CD4-positive, alpha-beta T cell treated with Interleukin-1 beta for 1 hour (primary cell): ENCODE data around the gene DPYSL4.

ENCODE experiments used
- DNase-seq, 2 donors: peaks; one replicate each; pipeline ENCODE4 v3.0.0-alpha.2; 2020 to 2022

Gene DPYSL4

DNA sequence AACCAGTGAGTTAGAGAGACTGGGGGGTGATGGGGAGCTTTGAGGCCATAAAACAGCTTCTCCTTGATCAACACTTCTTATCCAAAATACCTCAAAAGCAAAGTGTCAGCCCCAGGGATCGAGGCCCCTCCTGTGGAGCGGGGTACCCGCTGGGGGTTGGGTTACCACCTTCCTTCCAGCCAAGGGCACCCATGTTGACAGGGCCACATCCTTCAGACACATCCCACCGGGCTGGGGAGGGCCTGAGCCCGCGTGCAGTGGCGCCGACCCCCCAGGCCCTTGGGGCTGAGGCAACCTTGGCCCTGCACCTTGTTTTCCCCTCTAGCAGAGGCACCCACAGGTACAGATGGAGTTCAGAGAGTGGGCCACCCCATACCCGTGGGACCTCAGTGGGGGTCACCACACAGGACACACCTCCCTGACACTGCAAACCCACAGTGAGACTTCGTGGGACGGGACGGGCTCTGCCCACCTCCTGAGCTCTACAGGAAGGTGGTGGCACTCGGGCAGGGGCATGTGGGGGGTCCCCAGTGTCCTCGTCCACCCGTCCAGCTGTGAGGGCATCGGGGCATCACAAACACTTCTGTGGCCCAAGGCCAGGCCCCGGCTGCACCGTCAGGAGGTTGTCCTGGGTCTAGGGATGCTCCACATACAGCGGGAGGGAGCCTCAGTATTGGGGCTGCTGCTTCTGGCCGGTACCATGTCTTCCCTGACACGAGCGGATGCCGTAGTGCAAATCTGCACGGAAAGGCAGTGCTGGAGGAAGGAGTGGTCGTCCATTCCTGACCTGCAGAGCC lies 10.7 kb downstream of the DPYSL4 start:
- no peak for DNase-seq

- DNase-seq = no peak
Measured at GRCh38 chr10:132198068-132198370, 11.3 kb downstream of the DPYSL4 start.

- DNase-seq = no peak
Measured at GRCh38 chr10:132198381-132199181, 11.8 kb downstream of the DPYSL4 start.

DNA sequence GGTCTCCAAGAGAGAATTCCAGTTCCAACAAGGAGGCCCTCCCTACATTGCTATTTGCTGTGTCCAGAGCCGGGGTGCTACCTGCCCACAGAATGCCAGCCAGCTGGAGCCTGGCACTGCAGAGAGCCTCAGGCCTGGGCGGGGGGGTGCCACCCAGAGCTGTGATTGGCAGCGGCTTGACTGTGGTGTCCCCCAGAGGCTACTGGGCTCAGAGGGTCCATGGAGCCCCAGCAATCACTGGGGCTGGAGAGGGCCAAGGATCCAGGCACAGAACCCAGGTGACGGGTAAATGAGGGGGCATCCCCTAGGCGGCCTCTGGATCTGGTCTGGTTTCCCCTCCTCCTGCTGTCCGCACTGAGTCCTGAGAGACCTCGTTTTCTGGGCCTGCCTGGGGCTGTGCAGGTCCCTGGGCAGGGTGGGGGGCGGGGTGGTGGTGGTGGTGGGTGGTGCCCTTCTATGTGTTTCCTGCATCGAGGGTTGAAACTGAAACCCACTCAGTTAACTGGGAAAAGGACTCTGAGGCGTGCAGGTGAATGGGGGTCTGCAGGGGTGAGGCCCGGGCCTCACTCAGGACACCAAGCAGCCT lies 12.6 kb downstream of the DPYSL4 start:
- DNase-seq = no peak

DNA sequence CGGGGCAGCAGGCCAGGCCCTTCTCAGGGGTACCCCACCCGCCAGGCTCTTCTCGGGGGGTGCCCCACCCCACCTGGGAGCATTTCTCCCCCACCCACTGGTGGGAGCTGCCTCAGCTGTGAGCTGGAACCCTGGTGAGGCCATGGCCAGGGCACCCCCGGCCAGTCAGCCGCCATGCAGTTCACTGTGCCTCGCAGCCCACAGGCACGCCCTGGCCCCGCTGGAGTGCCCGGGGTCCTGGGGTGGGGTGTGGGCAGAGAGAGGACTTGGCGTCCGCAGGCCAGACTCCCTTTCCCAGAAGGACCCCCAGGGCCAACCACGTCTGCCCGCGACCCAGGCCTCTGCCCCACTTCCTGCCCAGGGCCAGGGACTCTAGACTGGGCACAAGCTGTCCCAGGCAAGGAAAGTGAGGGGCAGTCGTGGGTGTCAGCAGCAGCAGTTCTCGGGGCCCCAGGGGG lies 13.1 kb downstream of the DPYSL4 start:
- DNase-seq = no peak

DNA sequence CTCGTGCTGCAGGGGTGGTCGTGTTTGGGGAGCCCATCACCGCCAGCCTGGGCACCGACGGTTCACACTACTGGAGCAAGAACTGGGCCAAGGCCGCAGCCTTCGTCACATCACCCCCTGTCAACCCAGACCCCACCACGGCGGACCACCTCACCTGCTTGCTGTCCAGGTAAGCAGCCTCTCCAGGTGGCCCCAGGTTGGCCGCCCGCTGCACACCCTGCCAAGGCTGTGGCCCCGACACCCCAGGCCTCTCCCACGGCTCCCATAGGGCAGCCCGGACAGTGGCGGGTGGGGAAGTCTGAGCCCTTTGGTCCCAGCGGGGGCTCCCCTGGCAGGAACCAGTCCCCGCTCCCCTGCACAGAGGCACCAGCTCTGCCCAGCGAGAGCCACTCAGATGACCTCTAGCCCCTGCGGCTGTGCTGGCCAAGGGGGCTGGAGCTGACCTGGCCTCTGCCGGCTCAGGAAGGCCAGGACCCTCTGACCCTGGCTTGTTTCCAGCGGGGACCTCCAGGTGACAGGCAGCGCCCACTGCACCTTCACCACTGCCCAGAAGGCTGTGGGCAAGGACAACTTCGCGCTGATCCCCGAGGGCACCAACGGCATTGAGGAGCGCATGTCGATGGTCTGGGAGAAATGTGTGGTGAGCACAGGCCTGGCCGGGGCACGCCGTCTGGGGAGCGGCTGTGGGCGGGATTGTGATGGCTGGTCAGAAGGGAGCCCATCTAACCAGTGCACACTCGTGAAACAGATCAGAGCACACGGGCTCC lies 13.8 kb downstream of the DPYSL4 start:
- DNase-seq = no peak

DNA sequence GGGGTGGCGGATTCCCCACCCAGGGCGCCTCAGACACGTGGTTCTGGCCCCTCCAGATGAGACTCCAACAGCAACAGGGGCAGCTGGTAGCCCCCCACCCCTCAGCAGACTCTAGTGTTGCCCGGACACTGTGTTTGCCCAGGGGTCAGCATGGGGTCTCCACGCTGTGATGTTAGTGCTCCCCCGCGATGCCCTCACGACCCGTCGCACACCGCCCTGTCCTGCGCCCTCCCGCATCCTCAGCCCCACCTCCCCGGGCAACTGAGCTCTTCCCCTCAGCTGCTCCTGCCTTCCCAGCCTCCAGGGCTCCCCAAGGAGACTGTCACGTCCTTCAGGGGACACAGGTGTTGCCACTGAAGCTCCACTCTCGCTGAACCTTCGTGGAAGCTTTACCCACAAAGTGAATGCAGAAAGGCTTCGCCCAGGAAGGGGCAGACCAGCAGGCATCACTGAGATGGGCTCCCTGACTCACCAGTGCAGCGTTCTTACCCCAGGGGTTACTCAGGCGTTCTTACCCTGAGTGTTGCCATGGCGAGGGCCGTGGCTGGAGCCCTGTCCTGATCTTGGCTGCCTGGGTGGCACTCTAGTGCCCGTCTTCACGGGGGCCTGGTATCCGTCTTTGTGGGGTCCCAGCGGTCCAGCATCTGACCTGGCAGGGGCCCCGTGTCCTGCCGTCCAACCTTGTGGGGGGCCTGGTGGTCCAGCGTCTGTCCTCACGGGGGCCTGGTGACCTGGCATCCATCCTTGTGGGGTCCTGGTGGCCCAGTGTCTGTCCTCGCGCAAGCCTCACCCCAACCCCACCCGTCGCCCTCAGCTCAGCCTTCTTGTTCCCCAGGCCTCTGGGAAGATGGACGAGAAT lies 14.6 kb downstream of the DPYSL4 start:
- no peak for DNase-seq

- no peak for DNase-seq
Measured at GRCh38 chr10:132202070-132202970, 15.6 kb downstream of the DPYSL4 start.

DNA sequence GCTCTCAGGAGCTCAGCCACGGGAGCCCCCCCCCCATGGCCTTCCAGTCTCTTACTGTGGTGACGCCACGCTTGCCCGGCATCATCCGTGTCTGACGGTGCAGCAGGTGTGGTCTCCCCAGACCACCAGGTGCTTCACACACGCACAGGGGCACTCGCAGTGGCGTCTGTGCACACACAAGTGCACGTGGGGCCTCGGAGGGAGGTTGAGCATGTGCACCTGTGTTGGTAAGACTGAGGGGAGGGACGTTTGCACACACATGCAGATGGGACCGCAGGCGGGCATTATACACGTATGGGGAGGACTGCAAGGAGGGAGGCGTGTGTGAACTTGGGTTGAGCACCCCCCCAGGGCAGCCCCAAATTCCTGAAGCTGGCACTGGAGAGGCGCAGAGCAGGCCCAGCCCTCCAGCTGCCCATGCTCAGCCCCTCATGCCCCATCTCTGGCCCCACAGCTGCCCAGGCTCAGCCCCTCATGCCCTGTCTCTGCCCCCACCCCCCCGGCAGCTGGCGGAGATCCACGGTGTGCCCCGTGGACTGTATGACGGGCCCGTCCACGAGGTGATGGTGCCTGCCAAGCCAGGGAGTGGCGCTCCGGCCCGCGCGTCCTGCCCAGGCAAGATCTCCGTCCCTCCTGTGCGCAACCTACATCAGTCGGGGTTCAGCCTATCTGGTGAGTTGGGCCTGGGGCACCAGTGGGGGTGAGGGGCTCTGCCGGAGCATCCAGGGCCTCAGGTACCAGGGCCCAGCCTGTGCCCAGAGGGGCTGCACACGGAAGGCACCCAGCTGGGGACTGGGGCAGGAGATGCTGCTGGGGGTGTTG lies 16.7 kb downstream of the DPYSL4 start:
- no peak for DNase-seq

DNA sequence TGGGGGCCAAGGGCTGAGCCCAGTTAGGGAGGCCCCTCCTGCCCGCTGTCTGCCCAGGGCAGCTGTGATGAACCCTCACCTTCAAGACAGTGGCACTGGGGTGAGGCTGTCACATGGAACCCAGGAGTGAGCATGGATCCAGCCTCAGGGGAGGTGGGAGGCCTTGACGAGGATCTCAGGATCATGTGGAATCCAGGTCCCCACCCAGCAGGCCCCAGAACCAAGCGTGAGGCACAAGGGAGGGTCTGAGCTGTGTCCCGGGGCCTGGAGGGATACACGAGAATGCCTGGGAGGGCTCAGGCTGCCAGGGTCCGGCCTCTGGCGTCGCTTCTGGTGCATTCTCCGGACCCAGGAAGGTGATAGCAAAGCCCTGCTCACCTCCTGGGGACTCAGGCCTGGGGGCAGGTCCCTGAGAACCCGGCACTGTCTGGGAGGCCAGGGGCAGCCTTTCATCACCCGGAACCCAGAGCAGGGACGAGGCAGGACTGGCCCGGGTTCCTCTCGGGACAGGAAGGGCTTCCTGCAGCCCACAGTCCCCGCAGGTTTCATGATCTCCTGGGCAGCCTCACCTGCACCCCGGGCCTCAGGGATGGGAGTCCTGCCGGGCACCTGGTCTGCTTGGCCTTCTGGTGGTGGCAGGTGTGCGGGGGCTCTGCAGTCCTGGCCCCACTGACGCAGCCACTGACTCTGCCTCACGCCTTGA lies 17.5 kb downstream of the DPYSL4 start:
- no peak for DNase-seq

DNA sequence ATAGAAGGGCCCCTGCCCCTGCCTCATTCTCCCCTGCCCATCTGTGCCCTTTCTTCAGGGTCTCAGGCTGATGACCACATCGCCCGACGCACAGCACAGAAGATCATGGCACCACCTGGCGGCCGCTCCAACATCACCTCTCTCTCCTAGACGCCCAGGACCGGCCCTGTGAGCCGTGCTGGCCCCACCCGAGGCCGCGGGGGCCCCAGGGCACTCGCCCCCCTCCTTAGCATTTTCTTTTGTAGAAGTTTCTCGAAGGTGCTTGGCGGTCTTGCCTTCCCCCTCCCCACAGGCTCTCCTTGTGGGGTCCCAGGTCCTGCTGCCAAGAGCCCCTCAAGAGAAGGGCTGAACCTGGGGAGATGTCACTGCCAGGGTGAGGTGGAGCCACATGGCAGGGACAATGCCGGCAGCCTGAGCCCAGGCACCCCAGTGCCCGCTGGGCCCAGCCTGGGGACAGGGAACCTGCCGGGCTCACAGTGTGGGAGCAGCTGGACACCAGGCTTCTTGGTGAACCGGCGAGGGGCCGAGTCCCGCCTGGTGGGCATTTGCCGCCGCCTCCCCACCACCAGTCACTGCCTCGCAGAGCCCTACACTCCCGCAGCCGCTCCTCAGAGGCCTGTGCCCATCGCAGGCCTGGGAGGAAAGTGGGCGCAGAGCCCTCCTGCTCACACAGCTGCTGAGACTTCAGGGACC lies 18.2 kb downstream of the DPYSL4 start:
- no peak for DNase-seq

DNA sequence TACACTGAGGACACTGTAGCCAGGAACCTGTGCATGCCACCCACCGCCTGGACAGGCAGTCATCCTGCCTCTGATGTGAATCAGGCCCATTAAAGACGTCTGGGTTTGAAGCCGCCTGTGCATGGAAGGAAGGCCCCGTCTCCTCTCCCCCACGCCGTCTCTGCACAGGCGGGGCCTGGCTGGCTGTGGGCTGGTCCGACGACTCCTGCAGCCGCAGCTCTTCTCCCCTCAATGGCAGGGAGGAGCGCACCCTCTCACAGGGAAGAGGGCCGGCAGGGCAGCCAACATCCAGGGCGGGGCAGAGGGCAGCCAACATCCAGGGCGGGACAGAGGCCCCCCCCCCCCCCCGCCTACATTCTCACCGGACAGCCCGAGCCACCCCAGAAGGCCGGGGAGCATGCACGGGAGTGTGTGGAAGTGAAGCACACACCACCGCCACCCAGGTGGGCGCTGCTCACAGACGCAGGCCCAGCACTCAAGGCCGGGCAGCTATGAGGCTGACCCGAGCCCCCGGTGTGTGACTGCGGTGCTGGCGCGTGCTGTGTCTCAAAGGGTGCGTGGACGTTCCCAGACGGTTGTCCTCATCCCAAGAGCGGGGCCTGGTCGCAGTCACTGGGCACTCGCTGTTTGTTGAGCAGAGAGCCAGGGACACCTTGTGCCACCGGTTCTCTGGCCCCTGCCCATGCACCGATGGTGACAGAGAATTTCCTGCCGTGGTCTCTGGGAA lies 19.1 kb downstream of the DPYSL4 start:
- no peak for DNase-seq

GRCh38 chr10:132206377-132206745 lies 19.6 kb downstream of the DPYSL4 start:
- no peak for DNase-seq

GRCh38 chr10:132206806-132207535 lies 20.2 kb downstream of the DPYSL4 start:
- no peak for DNase-seq

DNA sequence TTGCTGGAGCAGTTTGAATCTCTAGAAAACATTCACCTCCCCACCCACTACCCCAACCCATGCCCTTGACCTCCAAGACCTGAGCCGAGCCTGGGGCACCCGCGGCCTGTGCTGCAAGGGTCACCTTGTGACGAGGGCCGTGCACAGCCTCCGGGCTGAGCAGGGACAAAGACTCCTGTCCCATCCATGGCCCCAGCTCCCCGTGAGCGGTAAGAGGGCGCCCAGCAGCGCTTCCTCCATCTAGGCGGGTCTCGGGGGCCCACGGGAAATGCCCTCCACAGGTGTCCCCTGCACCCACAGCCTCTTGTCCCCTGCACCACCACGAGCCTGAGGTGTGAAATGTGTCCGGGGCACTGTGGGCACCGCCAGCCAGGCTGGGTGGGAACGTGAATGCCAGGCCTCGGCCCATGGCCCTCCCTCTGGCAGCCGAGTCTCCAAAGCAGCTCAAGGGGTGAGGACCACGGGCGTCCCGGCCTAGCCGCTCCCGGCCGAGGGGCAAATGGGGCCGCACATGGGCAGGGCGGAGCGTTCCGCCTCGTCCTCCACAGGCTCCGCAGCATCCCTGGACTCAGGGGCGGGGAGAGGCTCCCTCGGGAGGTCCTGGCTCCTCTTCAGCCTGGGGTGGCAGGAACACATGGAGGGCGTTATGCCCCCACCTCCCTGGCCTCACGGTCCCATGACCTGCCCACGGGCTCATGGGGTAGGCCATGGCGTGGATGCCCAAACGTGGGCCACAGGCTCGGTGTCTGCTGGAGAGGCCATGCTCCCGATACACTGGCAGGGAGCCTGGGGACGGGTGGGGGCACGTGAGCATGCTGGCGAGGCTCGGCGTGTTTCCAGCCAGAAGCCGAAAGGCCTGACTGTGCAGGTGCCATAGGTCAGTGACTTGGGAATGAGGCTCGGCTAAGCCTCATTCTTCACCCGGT lies 21.1 kb downstream of the DPYSL4 start:
- no peak for DNase-seq

- DNase-seq = no peak
Measured at GRCh38 chr10:132208462-132209050, 21.8 kb downstream of the DPYSL4 start.
